D341Med (cell line): ENCODE results near the gene GSTM2.
A peak's percentile ranks its signal among the peaks of the same experiment; 100 is the strongest.
"Not testable (repeated sequence)": the region's sequence is repeated elsewhere in the genome, so short reads cannot be mapped to it uniquely, and the experiment has no call there.

Experiments
- DNase-seq: peaks from one replicate; pipeline ENCODE4 v3.0.0; 2012; ENCODE audit warnings: low spot score

Gene GSTM2

DNA sequence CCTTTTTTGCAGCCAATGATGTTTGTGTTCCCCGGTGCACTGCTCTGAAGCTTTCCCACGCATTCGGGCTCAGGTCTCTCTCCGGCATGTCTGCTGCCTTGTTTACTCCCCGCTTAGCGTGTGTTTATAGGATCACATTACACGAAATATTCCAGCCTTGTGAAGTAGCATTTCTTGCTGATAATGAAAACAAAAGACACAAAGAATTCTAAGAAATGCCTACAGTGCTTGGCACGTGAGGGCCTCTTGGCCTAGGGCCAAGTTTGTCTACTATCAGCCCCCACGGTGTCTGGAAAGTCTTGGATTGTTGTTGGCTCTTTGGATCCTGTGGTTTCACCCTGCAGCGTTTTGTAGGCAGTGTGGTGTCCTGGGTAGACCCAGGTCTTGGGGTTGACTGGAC is 23.2 kb upstream of the GSTM2 start:
- no peak for DNase-seq

DNA sequence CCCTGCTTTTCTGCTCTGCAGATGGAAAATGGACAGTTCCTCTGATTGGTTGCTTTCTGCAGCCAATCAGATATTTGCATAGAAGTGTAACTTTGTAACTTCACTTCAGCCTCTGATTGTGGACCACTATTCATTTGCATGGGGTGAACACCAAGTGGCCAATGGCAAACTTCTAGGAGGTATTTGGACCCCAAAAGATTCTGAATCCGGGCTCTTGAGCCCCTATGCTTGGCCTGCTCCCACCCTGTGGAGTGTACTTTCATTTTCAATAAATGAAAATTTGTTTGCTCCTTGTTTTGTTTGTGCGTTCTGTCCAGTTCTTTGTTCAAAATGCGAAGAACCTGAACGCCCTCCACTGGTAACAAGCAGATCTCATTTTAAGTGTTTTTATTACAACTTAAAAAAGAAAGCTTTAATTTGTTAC is 18.4 kb upstream of the GSTM2 start:
- DNase-seq, result no peak

DNA sequence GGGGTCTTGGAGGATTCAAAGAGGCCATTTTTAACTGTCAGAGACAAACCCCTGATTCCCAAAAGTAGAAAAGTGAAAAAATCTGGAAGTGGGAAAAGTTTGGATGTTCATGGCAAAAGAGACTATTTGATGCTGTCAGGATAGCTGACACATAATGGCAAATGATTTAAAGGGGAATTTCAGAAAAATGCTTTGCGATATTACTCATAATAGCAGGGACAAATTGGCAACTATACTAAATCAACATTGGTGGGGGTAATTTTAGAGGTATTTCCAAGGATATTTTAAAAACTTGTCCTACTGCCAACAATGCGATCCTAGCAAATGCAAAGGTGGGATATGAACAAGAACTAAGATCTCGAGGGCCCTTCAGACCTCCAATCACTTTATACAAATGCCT is 17.2 kb upstream of the GSTM2 start:
- no peak for DNase-seq

GRCh38 chr1:109652402-109652801 is 15.5 kb upstream of the GSTM2 start:
- no peak for DNase-seq

GRCh38 chr1:109653306-109653705 is 14.6 kb upstream of the GSTM2 start:
- DNase-seq, result no peak

DNA sequence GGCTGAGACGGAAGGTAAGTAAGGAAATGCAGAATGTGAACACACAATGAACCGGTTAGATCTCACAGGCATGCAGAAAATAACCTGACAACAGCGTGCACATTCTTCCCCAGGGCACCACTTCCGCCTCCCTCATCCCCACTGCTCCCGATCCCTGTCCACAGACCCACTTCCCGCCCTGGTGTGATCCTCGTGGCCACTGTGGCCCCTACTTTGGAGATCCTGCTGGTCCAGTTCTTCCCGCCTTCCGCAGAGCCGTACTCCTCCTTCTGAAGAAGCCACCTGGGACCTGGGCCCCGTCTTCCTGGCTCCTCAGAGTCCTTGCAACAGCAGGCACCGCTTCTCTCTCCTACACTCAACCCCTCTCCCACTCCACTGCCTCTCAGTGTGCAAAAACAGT is 13.3 kb upstream of the GSTM2 start:
- DNase-seq, result no peak

DNA sequence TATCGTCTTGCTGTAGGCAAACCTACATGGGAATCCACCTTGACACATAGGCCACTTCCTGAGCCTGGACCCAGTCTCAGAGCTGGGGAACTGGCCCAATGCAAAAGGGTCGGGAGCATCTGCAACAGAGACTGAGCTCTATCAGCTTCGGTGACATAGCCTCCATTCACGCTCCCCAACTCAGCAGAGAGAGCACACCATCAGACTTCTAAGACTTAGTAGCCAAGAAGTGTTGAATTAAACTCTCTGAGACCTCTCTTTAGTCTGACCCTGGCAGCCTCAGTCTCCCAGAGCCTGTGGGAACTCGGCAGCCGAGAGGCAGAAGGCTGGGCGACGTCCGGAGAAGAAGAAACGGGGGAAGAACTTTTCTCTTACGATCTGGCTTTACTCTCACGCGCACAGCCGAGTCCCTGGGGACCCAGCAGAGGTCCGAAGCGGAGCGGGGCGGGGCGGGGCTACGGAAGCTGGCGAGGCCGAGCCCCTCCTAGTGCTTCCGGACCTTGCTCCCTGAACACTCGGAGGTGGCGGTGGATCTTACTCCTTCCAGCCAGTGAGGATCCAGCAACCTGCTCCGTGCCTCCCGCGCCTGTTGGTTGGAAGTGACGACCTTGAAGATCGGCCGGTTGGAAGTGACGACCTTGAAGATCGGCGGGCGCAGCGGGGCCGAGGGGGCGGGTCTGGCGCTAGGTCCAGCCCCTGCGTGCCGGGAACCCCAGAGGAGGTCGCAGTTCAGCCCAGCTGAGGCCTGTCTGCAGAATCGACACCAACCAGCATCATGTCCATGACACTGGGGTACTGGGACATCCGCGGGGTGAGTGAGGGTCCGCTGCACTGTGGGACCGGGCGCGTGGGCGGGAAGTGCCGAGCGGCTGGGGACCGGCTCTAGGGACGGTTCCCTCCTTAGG is 12.0 kb upstream of the GSTM2 start, which contains the start of gene GSTM4:
TSS of gene GSTM4 (plus strand) at position 485 of the 905 bp plus-strand sequence. CDS start at position 776, 291 bp downstream.
- peak; percentile 69 for DNase-seq

DNA sequence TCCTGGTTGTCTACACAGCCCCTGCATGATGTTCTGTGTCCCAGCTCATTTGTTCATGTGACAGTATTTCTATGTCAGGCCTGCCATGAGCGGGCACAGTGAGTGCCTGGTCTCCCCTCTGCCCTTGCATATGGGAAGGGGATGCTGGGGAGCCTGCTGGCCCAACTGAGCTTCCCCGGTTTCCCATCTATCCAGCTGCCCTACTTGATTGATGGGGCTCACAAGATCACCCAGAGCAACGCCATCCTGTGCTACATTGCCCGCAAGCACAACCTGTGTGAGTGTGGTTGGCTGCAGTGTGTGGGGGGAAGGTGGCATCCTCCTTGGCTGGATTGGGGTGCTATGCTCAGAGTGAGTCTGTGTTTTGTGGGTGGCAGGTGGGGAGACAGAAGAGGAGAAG is 10.5 kb upstream of the GSTM2 start:
- no peak for DNase-seq

- no peak for DNase-seq
Measured at GRCh38 chr1:109657970-109658369, 9.9 kb upstream of the GSTM2 start.

DNA sequence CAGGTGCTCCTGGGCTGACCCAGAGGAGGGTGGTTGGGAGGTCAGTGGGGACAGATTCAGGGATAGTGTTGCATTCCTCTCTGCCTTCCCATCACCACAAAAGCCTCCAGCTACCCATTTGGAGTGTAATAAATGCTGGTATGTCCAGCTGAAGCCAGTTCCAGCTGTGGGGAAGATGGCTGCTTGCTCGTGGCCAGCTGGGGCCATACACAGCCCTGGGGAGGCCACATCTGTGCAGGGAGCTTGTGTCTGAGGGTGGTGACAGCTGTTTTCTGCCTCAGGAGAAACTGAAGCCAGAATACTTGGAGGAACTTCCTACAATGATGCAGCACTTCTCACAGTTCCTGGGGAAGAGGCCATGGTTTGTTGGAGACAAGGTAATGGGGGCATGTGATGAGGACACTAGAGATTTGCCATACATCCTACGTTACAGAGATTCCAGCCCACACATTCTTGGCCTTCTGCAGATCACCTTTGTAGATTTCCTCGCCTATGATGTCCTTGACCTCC is 9.3 kb upstream of the GSTM2 start:
- no peak for DNase-seq

- DNase-seq, result no peak
Measured at GRCh38 chr1:109659145-109659544, 8.7 kb upstream of the GSTM2 start.

DNA sequence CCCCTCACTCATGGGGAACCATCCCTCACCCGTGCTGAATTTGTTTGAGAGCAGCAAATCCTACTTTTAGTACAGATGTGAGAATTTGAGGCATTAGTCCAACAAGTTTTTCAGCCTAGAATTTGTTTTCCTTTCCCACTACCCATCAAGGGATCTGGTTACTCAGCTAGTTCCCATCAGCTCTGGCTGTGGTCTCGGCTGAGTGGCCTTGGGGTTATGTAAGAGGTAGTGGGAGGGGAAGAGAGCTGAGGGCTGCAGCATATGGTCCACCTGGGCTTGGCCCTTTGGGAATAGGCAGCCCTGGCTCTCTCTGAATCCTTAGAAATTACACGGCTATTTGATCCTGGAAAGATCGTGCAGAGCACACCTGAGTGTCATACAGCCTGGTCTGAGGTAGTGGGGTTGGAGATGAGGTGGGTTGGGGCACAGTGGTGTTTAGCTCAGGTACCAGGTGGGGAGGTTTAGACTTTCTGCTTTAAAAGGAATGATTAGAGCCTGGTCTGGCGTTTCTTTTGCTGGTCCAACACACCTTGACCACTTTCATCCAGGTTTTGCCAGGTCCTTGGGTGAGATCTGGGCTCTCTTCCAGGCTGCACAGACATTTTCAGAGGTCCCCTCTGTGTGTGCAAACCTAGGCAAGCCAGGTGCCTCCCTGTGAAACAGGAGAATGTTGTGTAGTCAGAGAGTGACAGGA is 7.7 kb upstream of the GSTM2 start:
- no peak for DNase-seq

- DNase-seq, result not testable (repeated sequence)
Measured at GRCh38 chr1:109660691-109661026, 7.2 kb upstream of the GSTM2 start.

DNA sequence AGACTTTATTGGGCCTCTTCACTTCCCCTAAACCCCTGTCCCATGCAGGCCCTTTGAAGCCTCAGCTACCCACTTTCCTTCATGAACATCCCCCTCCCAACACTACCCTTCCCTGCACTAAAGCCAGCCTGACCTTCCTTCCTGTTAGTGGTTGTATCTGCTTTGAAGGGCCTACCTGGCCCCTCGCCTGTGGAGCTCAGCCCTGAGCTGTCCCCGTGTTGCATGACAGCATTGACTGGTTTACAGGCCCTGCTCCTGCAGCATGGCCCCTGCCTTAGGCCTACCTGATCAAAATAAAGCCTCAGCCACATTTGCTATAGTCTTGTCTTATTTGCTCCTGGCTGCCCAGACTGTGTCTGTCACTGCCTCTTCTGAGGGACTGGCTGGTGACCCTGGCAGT is 6.5 kb upstream of the GSTM2 start:
- DNase-seq, result no peak

GRCh38 chr1:109664671-109665070 is 3.2 kb upstream of the GSTM2 start:
- no peak for DNase-seq

GRCh38 chr1:109668123-109668775 is 392 bp downstream of the GSTM2 start:
- no peak for DNase-seq

GRCh38 chr1:109669246-109669948 is 1.5 kb downstream of the GSTM2 start:
- no peak for DNase-seq

DNA sequence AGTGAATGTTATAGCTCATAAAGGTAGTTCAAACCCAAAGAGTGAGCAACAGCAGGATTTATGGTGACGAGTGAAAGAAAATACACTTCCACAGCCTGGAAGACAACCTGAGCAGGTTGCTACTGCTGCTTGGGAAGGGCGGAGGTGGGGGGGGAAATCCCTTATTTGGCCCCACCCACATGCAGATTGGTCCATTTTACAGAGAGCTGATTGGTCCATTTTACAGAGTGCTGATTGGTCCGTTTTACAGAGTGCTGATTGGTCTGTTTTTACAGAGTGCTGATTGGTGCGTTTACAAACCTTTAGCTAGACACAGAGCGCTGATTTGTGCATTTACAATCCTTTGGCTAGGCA is 2.1 kb downstream of the GSTM2 start:
- not testable (repeated sequence) for DNase-seq

DNA sequence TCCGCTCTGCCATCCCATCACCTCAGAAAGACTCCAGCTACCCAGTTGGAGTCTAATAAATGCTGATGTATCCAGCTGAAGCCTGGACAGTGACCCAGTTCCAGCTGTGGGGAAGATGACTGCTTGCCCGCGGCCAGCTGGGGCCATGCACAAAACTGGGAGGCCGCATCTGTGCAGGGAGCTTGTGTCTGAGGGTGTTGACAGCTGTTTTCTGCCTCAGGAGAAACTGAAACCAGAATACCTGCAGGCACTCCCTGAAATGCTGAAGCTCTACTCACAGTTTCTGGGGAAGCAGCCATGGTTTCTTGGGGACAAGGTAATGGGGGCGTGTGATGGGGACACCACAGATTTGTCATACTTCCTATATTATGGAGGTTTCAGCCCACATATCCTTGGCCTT is 3.2 kb downstream of the GSTM2 start:
- no peak for DNase-seq

GRCh38 chr1:109673861-109674260 is 6.0 kb downstream of the GSTM2 start:
- not testable (repeated sequence) for DNase-seq

- DNase-seq, result not testable (repeated sequence)
Measured at GRCh38 chr1:109676683-109677381, 9.0 kb downstream of the GSTM2 start.
